K562 (cell line): Measurements from ENCODE around the gene GALNT12. TPM values are rescaled to one million over a fixed set of nuclear protein-coding genes. Genes with fewer than 3 reads are reported as not detected.

Source experiments
- ATAC-seq: fragments of 200-7000 bp; cut with Tn5 transposase; 3 replicates; pipeline ENCODE4 v1.9.1; 2020; ENCODE audit warnings: moderate library complexity
- BruUV-seq: library from RNA; stranded (reverse); fragments of 400-500 nt; replicated peaks from 2 replicates; lab custom pipeline; 2021; lab: Mats Ljungman, UMichigan
- CTCF ChIA-PET: fragments of 300-600 bp; formaldehyde crosslinking; extraction: SDS; loops from one replicate; lab custom pipeline; 2021; ENCODE audit warnings: low intra/inter-chr PET ratio; lab: Yijun Ruan, JAX
- POLR2A ChIA-PET: fragments of 300-600, 350-650 bp; sonication (Branson Sonifier 250); formaldehyde crosslinking; extraction: SDS; loops from one replicate; lab custom pipeline; 2021; ENCODE audit warnings: antibody characterized with exemption, inconsistent platforms; lab: Yijun Ruan, JAX
- DNase-seq, 4 experiments: peaks; one replicate each; pipeline versions ENCODE4 v3.0.0 to v3.0.0-alpha.2; 2011 to 2018; ENCODE audit warnings: low spot score in 3 of 4, mixed read lengths in 3 of 4; ENCODE audit errors: extremely low read depth in 1 of 4
- FAIRE-seq: peaks from 2 replicates; lab custom pipeline; 2011; peaks lifted over from hg19 to GRCh38; lab: Jason Lieb, UNC
- H2AFZ ChIP-seq: 2 replicates; pipeline ENCODE4 v1.6.0; 2011; ENCODE audit warnings: low read depth, low read length, control low read depth, inconsistent platforms
- H3K27ac ChIP-seq: fragments of 200-600 bp; 3 replicates; pipeline ENCODE4 v1.8.0; 2011; ENCODE audit warnings: low read depth, mild to moderate bottlenecking, control low read depth, inconsistent platforms, low read length, moderate library complexity, mixed read lengths; ENCODE audit errors: extremely low read depth
- H3K27me3 ChIP-seq, 2 experiments: fragments of 300-600 bp in 1 of 2; 2 replicates in 1 of 2; 3 replicates in 1 of 2; pipeline versions ENCODE4 v1.6.0 to v1.8.0; 2011; ENCODE audit warnings: inconsistent platforms in 2 of 2, low read length in 2 of 2, mild to moderate bottlenecking in 1 of 2, mixed read lengths in 1 of 2, moderate library complexity in 1 of 2; ENCODE audit not compliant: control insufficient read depth in 2 of 2, insufficient read depth in 2 of 2
- H3K36me3 ChIP-seq: fragments of 300-600 bp; 3 replicates; pipeline ENCODE4 v1.8.0; 2011; ENCODE audit warnings: mild to moderate bottlenecking, low read length, inconsistent platforms; ENCODE audit not compliant: control insufficient read depth, insufficient read depth
- H3K4me1 ChIP-seq, 2 experiments: fragments of 200-600 bp in 1 of 2; replicated peaks in 1 of 2; 2 replicates in 1 of 2; 3 replicates in 1 of 2; pipeline versions ENCODE4 v1.5.1 to v1.8.0; 2011; ENCODE audit warnings: inconsistent platforms in 2 of 2, low read length in 2 of 2, mild to moderate bottlenecking in 1 of 2, mixed read lengths in 1 of 2, moderate library complexity in 1 of 2; ENCODE audit not compliant: control insufficient read depth in 2 of 2, insufficient read depth in 2 of 2
- H3K4me2 ChIP-seq: 2 replicates; pipeline ENCODE4 v1.6.1; 2011; ENCODE audit warnings: low read length, control low read depth, inconsistent platforms, mixed read lengths; ENCODE audit not compliant: insufficient read depth
- H3K4me3 ChIP-seq: fragments of 200-600 bp; sonication (generic), shearing (Covaris generic); 2 replicates; pipeline ENCODE4 v1.5.1; 2016; ENCODE audit warnings: control low read depth, inconsistent platforms
- H3K79me2 ChIP-seq: fragments of 200-600 bp; 3 replicates; pipeline ENCODE4 v1.8.0; 2011; ENCODE audit warnings: low read length, inconsistent platforms; ENCODE audit not compliant: control insufficient read depth, insufficient read depth
- H3K9ac ChIP-seq, 2 experiments: 2 replicates each; pipeline versions ENCODE4 v1.6.0 to v1.6.1; 2011; ENCODE audit warnings: low read depth in 2 of 2, low read length in 2 of 2, control low read depth in 1 of 2, inconsistent platforms in 1 of 2, mild to moderate bottlenecking in 1 of 2, mixed read lengths in 1 of 2; ENCODE audit not compliant: insufficient read depth in 1 of 2
- H3K9me1 ChIP-seq: one replicate; pipeline ENCODE4 v1.6.0; 2011; ENCODE audit warnings: inconsistent platforms, mild to moderate bottlenecking, low read length, moderate library complexity; ENCODE audit not compliant: control insufficient read depth, insufficient read depth
- H3K9me3 ChIP-seq: replicated peaks from 2 replicates; pipeline ENCODE4 v1.5.1; 2011; ENCODE audit warnings: low read depth, low read length, inconsistent platforms; ENCODE audit not compliant: control insufficient read depth, insufficient read depth
- H4K20me1 ChIP-seq: replicated peaks from 2 replicates; pipeline ENCODE4 v1.6.1; 2011; ENCODE audit warnings: low read length, inconsistent platforms, mixed read lengths; ENCODE audit not compliant: control insufficient read depth, insufficient read depth
- ATF7 ChIP-seq: fragments of 450-650 bp; IDR thresholded peaks from 2 replicates; pipeline ENCODE4 v1.7.1; 2014; ENCODE audit warnings: mild to moderate bottlenecking, moderate library complexity
- BRF1 ChIP-seq: IDR thresholded peaks from 3 replicates; pipeline ENCODE4 v1.6.1; 2011; ENCODE audit warnings: borderline replicate concordance, mild to moderate bottlenecking; ENCODE audit not compliant: insufficient read length; ENCODE audit errors: extremely low read depth
- CEBPB ChIP-seq: fragments of 450-650 bp; IDR thresholded peaks from 2 replicates; pipeline ENCODE4 v1.6.1; 2016; ENCODE audit warnings: missing genetic modification characterization, missing compliant biosample characterization
- ESRRB ChIP-seq: fragments of 250-450 bp; sonication (Bioruptor Pico); IDR thresholded peaks from 2 replicates; pipeline ENCODE4 v1.5.0; 2020; ENCODE audit warnings: mild to moderate bottlenecking, moderate library complexity, borderline replicate concordance
- JUN ChIP-seq, 2 experiments: sonication (generic) in 1 of 2; formaldehyde crosslinking in 1 of 2; IDR thresholded peaks; 2 replicates each; pipeline versions ENCODE4 v1.6.1 to v1.8.0; 2012 to 2022; ENCODE audit warnings: borderline replicate concordance in 2 of 2, mild to moderate bottlenecking in 2 of 2, improper control_type of control experiment in 1 of 2, low read depth in 1 of 2, low read length in 1 of 2, missing genetic modification reagents in 1 of 2
- NFIC ChIP-seq: fragments of 450-650 bp; IDR thresholded peaks from 2 replicates; pipeline ENCODE4 v1.6.1; 2017; ENCODE audit warnings: mild to moderate bottlenecking, inconsistent platforms
- RBM17 ChIP-seq: fragments of 200-400 bp; formaldehyde crosslinking; IDR thresholded peaks from 2 replicates; pipeline ENCODE4 v1.6.1; 2017; ENCODE audit warnings: low read depth, mild to moderate bottlenecking, low read length, borderline replicate concordance
- TSHZ1 ChIP-seq: fragments of 250-450 bp; sonication (Bioruptor Pico); IDR thresholded peaks from 2 replicates; pipeline ENCODE4 v1.4.0; 2020; ENCODE audit warnings: mild to moderate bottlenecking, moderate library complexity
- ZZZ3 ChIP-seq: fragments of 450-650 bp; IDR thresholded peaks from 2 replicates; pipeline ENCODE4 v1.6.1; 2016; ENCODE audit warnings: antibody characterized with exemption, mild to moderate bottlenecking, moderate library complexity
- WGBS: fragments of 100-300 bp; shearing (Covaris generic); methylation state at CpG from one replicate; pipeline ENCODE4 v1.1.6; 2016; ENCODE audit warnings: low coverage, mixed read lengths; ENCODE audit not compliant: insufficient coverage; ENCODE audit errors: missing lambda C conversion rate; 5-methylcytosine and 5-hydroxymethylcytosine counted together
- in situ Hi-C: fragments of 300-500 bp; cut with MboI; formaldehyde crosslinking; loops from 4 replicates; pipeline ENCODE4 v1.15.0; 2018; ENCODE audit warnings: inconsistent platforms, mixed read lengths
- intact Hi-C: fragments of 100-400 bp; cut with micrococcal nuclease; formaldehyde crosslinking; loops from 2 replicates; pipeline ENCODE4 v1.14.2; 2022
- polyA plus RNA-seq, 8 experiments: library from polyadenylated mRNA; depleted of rRNA in 4 of 8; stranded (reverse) in 5 of 8; unstranded in 3 of 8; fragments of >200 nt; fragmentation: Nextera tagmentation in 2 of 8; fragmentation: Illumina TruSeq in 1 of 8; extraction: Ambion mirVana in 2 of 8; extraction: Trizol in 1 of 8; gene quantifications; 2 replicates each; pipeline versions ENCODE4 v1.2.1 to v1.2.3, GENCODE V29; 2011 to 2014; ENCODE audit warnings: inconsistent platforms in 1 of 8, missing spikeins in 1 of 8
- total RNA-seq, 7 experiments: library from RNA; depleted of rRNA in 6 of 7; stranded (reverse); fragments of >200 nt in 6 of 7; fragmentation: Illumina TruSeq in 2 of 7; extraction: Trizol in 2 of 7; gene quantifications; 2 replicates each; pipeline versions ENCODE4 v1.2.1 to v1.2.3, GENCODE V29; 2011 to 2021; ENCODE audit warnings: low replicate concordance in 1 of 7

GALNT12 gene
- total and polyA plus RNA-seq, 9 of the 15 experiments (the other 6 are each of a cell fraction or from before 2014, with no cell fraction given) = 29.7 to 82.9 (median 44.2) TPM

GRCh38 chr9:98804083-98804482, 3.4 kb upstream of the GALNT12 start:
- in situ Hi-C loops = no loop called here
- FAIRE-seq (no peak), DNase-seq (no peak), ATAC-seq (no peak)
- H4K20me1 ChIP-seq = no peaks in the 10 kb centered on the region
- H3K4me2 ChIP-seq = no peak overlapping the region
- H3K9me3 ChIP-seq = no peaks in the 10 kb centered on the region
- WGBS = 18% methylated on average over 2 of the region's 2 CpGs
- H3K27ac ChIP-seq = no peak overlapping the region
- no peaks in the 10 kb centered on the region for H3K27me3 ChIP-seq
- TF ChIP-seq NFIC = peak; percentile 63
- no peak for TF ChIP-seq ATF7
- no peak for TF ChIP-seq BRF1
- H3K36me3 ChIP-seq = peaks cover 2% of the 10 kb centered on the region; the same call in 1 of the 3 replicates
- intact Hi-C loops = no loop called here
- H3K9ac ChIP-seq = no peak overlapping the region
- H3K4me1 ChIP-seq = peaks cover 24 to 34% of the 10 kb centered on the region in 2 experiments
- BruUV-seq = no TSS peak
- no peaks in the 10 kb centered on the region for H3K9me1 ChIP-seq
- H3K79me2 ChIP-seq = peaks cover 13% of the 10 kb centered on the region
- H2AFZ ChIP-seq = no peak overlapping the region
- CTCF ChIA-PET = no interaction called here
- POLR2A ChIA-PET = interaction anchor here (1.0 kb wide), 1 partner anchor 15 kb away, joined by 3 read pairs; no protein-coding TSS in a partner anchor
- H3K4me3 ChIP-seq = no peak overlapping the region

- Histone ChIP-seq H3K4me1 (peaks cover 31 to 49% of the 10 kb centered on the region in 2 experiments), H3K4me3 (no peak overlapping the region), H3K36me3 (peaks cover 3% of the 10 kb centered on the region; the same call in 1 of the 3 replicates), H3K4me2 (peak overlapping the region; percentile 2; the same call in 1 of the 2 replicates), H2AFZ (peak overlapping the region; percentile 34; the same call in 1 of the 2 replicates), H4K20me1 (no peaks in the 10 kb centered on the region), H3K9me1 (no peaks in the 10 kb centered on the region), H3K27me3 (no peaks in the 10 kb centered on the region), H3K79me2 (peaks cover 24% of the 10 kb centered on the region), H3K27ac (no peak overlapping the region), H3K9me3 (no peaks in the 10 kb centered on the region), H3K9ac (0 out of 4 replicates have a peak overlapping the region, but pooled peaks of 1 of the 2 experiments have one; percentile 22)
- no TSS peak for BruUV-seq
- POLR2A ChIA-PET = interaction anchor here (0.7 to 1.3 kb wide), 2 partner anchors 12 to 803 kb away, joined by 3 read pairs; no protein-coding TSS in a partner anchor
- CTCF ChIA-PET = interaction anchor here (0.7 kb wide), 1 partner anchor 95 kb away, joined by 3 read pairs; no protein-coding TSS in a partner anchor
- FAIRE-seq = no peak
- 0 out of 3 replicates have a peak, but pooled peaks have one; percentile 8 for ATAC-seq
- WGBS = 32% methylated on average over 8 of the region's 8 CpGs
- DNase-seq = peak in 1 of 4 experiments; percentile 42
- intact Hi-C loops (loop anchor here (5.0 kb wide), 3 partner anchors 42 to 272 kb away; no protein-coding TSS in a partner anchor), in situ Hi-C loops (no loop called here)
- TF ChIP-seq ZZZ3 (no peak), RBM17 (no peak), TSHZ1 (no peak), CEBPB (tag) (peak; percentile 96), ESRRB (no peak), JUN (IDR thresholded peaks at IDR 0.05; ENCODE audit: borderline replicate concordance, low read depth, low read length) (no peak), JUN (CRISPR knock-in tag; IDR thresholded peaks at IDR 0.05; ENCODE audit: borderline replicate concordance) (no peak)
These were observed 1.8 kb upstream of the GALNT12 start for GRCh38 chr9:98805506-98806272.
